HEK293 (cell line): ENCODE measurements around the gene MXI1.
A peak's percentile ranks its signal among the peaks of the same experiment; 100 is the strongest.

Experiments
- FEZF1 ChIP-seq: fragments of 450-650 bp; formaldehyde crosslinking; IDR thresholded peaks from 2 replicates; pipeline ENCODE4 v1.5.1; 2016; ENCODE audit warnings: missing biosample characterization, missing genetic modification characterization
- GFI1B ChIP-seq: fragments of 450-650 bp; formaldehyde crosslinking; IDR thresholded peaks from 2 replicates; pipeline ENCODE4 v1.5.1; 2016; ENCODE audit warnings: missing biosample characterization, missing genetic modification characterization
- SCRT2 ChIP-seq: fragments of 450-650 bp; formaldehyde crosslinking; IDR thresholded peaks from 2 replicates; pipeline ENCODE4 v1.5.1; 2016; ENCODE audit warnings: missing biosample characterization, missing genetic modification characterization
- SP7 ChIP-seq: fragments of 450-650 bp; formaldehyde crosslinking; IDR thresholded peaks from 2 replicates; pipeline ENCODE4 v1.5.1; 2016; ENCODE audit warnings: missing biosample characterization, missing genetic modification characterization
- YY2 ChIP-seq: fragments of 450-650 bp; formaldehyde crosslinking; IDR thresholded peaks from 2 replicates; pipeline ENCODE4 v1.5.1; 2016; ENCODE audit warnings: missing biosample characterization, missing genetic modification characterization
- ZNF292 ChIP-seq: fragments of 450-650 bp; formaldehyde crosslinking; IDR thresholded peaks from 2 replicates; pipeline ENCODE4 v1.5.1; 2016; ENCODE audit warnings: low read depth, missing biosample characterization, missing genetic modification characterization, borderline replicate concordance
- ZNF302 ChIP-seq: fragments of 450-650 bp; formaldehyde crosslinking; IDR thresholded peaks from 2 replicates; pipeline ENCODE4 v1.5.1; 2016; ENCODE audit warnings: missing biosample characterization, missing genetic modification characterization, low read depth
- ZNF394 ChIP-seq: fragments of 450-650 bp; formaldehyde crosslinking; IDR thresholded peaks from 2 replicates; pipeline ENCODE4 v1.5.1; 2016; ENCODE audit warnings: missing biosample characterization, missing genetic modification characterization, mild to moderate bottlenecking, moderate library complexity, borderline replicate concordance
- ZNF664 ChIP-seq: fragments of 450-650 bp; formaldehyde crosslinking; IDR thresholded peaks from 2 replicates; pipeline ENCODE4 v1.5.1; 2016; ENCODE audit warnings: missing biosample characterization, missing genetic modification characterization
- ZNF776 ChIP-seq: fragments of 450-650 bp; formaldehyde crosslinking; IDR thresholded peaks from 2 replicates; pipeline ENCODE4 v1.5.0; 2017; ENCODE audit warnings: missing biosample characterization, missing genetic modification characterization, borderline replicate concordance
- ZNF843 ChIP-seq: fragments of 450-650 bp; formaldehyde crosslinking; IDR thresholded peaks from 2 replicates; pipeline ENCODE4 v1.5.1; 2016; ENCODE audit warnings: missing biosample characterization, missing genetic modification characterization
- TF ChIP-seq, protein P1 (sequence below): fragments of 450-650 bp; formaldehyde crosslinking; IDR thresholded peaks from 2 replicates; pipeline ENCODE4 v1.5.1; 2016; ENCODE audit warnings: missing biosample characterization, missing genetic modification characterization
- TF ChIP-seq, protein P2 (sequence below): fragments of 450-650 bp; formaldehyde crosslinking; IDR thresholded peaks from 2 replicates; pipeline ENCODE4 v1.5.1; 2016; ENCODE audit warnings: missing biosample characterization, missing genetic modification characterization
- TF ChIP-seq, protein P3 (sequence below): fragments of 450-650 bp; formaldehyde crosslinking; IDR thresholded peaks from 2 replicates; pipeline ENCODE4 v1.5.1; 2017; ENCODE audit warnings: missing biosample characterization, missing genetic modification characterization
- TF ChIP-seq, protein P4 (sequence below): fragments of 450-650 bp; formaldehyde crosslinking; IDR thresholded peaks from 2 replicates; pipeline ENCODE4 v1.5.1; 2016; ENCODE audit warnings: missing biosample characterization, missing genetic modification characterization
- TF ChIP-seq, protein P5 (sequence below): fragments of 450-650 bp; formaldehyde crosslinking; IDR thresholded peaks from 2 replicates; pipeline ENCODE4 v1.5.0; 2017; ENCODE audit warnings: missing biosample characterization, missing genetic modification characterization, borderline replicate concordance
- TF ChIP-seq, protein P6 (sequence below): fragments of 450-650 bp; formaldehyde crosslinking; IDR thresholded peaks from 2 replicates; pipeline ENCODE4 v1.5.1; 2016; ENCODE audit warnings: missing biosample characterization, missing genetic modification characterization
- TF ChIP-seq, protein P7 (sequence below): IDR thresholded peaks from 2 replicates; pipeline ENCODE4 v1.6.1; 2011; ENCODE audit warnings: mild to moderate bottlenecking, low read depth, low read length, borderline replicate concordance
- TF ChIP-seq, protein P8 (sequence below): fragments of 450-650 bp; formaldehyde crosslinking; IDR thresholded peaks from 2 replicates; pipeline ENCODE4 v1.5.1; 2016; ENCODE audit warnings: missing biosample characterization, missing genetic modification characterization

MXI1 gene

DNA sequence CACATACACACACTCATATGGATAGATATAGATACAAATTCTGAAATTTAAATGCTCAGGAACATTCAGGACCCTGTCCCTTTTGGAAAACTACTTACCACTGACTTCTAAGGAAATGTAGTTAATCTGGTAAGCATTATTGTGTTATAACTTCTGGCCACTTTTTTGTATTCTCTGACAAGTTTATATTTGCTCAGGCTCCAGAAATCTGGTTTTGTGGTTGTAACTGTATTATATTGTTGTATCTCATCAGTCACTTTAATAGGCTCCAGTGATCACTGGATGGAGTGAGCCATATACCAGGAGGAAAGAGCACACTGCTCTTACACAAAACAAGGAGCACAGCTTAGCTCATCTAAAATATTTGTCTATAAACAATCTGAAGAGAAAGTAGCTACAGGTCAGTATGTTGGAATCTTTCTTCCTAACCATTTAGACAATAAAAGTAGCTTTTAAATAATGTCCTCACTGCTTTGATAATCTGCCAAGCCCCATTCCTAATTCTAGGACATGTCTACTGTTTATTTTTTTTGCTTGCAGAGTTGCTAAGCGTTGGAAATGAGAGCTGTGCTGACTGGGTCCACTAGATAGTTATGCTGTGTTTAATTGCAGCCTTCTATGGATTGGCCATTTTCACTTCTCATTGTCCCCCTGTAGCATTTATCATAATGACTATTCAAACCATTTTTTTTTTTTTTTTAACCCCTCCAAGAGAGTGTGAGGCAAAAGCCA, 53.5 kb downstream of the MXI1 start (continued):
- TF ChIP-seq, protein P1, sequence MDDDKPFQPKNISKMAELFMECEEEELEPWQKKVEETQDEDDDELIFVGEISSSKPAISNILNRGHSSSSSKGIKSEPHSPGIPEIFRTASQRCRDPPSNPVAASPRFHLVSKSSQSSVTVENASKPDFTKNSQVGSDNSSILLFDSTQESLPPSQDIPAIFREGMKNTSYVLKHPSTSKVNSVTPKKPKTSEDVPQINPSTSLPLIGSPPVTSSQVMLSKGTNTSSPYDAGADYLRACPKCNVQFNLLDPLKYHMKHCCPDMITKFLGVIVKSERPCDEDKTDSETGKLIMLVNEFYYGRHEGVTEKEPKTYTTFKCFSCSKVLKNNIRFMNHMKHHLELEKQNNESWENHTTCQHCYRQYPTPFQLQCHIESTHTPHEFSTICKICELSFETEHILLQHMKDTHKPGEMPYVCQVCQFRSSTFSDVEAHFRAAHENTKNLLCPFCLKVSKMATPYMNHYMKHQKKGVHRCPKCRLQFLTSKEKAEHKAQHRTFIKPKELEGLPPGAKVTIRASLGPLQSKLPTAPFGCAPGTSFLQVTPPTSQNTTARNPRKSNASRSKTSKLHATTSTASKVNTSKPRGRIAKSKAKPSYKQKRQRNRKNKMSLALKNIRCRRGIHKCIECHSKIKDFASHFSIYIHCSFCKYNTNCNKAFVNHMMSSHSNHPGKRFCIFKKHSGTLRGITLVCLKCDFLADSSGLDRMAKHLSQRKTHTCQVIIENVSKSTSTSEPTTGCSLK (tag by site-specific recombination): no peak
- TF ChIP-seq GFI1B (tag by site-specific recombination): no peak
- no peak for TF ChIP-seq ZNF292 (tag by site-specific recombination)
- TF ChIP-seq ZNF664: 0 out of 2 replicates have a peak, but pooled peaks have one; percentile 58
- no peak for TF ChIP-seq ZNF302 (tag by site-specific recombination)
- TF ChIP-seq, protein P2, sequence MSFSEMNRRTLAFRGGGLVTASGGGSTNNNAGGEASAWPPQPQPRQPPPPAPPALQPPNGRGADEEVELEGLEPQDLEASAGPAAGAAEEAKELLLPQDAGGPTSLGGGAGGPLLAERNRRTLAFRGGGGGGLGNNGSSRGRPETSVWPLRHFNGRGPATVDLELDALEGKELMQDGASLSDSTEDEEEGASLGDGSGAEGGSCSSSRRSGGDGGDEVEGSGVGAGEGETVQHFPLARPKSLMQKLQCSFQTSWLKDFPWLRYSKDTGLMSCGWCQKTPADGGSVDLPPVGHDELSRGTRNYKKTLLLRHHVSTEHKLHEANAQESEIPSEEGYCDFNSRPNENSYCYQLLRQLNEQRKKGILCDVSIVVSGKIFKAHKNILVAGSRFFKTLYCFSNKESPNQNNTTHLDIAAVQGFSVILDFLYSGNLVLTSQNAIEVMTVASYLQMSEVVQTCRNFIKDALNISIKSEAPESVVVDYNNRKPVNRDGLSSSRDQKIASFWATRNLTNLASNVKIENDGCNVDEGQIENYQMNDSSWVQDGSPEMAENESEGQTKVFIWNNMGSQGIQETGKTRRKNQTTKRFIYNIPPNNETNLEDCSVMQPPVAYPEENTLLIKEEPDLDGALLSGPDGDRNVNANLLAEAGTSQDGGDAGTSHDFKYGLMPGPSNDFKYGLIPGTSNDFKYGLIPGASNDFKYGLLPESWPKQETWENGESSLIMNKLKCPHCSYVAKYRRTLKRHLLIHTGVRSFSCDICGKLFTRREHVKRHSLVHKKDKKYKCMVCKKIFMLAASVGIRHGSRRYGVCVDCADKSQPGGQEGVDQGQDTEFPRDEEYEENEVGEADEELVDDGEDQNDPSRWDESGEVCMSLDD (tag by site-specific recombination): no peak
- TF ChIP-seq ZNF776 (tag by site-specific recombination): no peak
- peak; percentile 74 for TF ChIP-seq ZNF843 (tag by site-specific recombination)
- peak; percentile 88 for TF ChIP-seq SP7 (tag by site-specific recombination)
- TF ChIP-seq YY2 (tag by site-specific recombination): no peak
- peak; percentile 76 for TF ChIP-seq SCRT2 (tag by site-specific recombination)
- TF ChIP-seq, protein P3, sequence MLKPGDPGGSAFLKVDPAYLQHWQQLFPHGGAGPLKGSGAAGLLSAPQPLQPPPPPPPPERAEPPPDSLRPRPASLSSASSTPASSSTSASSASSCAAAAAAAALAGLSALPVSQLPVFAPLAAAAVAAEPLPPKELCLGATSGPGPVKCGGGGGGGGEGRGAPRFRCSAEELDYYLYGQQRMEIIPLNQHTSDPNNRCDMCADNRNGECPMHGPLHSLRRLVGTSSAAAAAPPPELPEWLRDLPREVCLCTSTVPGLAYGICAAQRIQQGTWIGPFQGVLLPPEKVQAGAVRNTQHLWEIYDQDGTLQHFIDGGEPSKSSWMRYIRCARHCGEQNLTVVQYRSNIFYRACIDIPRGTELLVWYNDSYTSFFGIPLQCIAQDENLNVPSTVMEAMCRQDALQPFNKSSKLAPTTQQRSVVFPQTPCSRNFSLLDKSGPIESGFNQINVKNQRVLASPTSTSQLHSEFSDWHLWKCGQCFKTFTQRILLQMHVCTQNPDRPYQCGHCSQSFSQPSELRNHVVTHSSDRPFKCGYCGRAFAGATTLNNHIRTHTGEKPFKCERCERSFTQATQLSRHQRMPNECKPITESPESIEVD (tag by site-specific recombination): peak; percentile 90
- TF ChIP-seq, protein P4, sequence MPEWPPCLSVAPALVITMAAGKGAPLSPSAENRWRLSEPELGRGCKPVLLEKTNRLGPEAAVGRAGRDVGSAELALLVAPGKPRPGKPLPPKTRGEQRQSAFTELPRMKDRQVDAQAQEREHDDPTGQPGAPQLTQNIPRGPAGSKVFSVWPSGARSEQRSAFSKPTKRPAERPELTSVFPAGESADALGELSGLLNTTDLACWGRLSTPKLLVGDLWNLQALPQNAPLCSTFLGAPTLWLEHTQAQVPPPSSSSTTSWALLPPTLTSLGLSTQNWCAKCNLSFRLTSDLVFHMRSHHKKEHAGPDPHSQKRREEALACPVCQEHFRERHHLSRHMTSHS (tag by site-specific recombination): no peak
- peak; percentile 16; the same call in 1 of the 2 replicates for TF ChIP-seq ZNF394 (tag by site-specific recombination)
- TF ChIP-seq, protein P5, sequence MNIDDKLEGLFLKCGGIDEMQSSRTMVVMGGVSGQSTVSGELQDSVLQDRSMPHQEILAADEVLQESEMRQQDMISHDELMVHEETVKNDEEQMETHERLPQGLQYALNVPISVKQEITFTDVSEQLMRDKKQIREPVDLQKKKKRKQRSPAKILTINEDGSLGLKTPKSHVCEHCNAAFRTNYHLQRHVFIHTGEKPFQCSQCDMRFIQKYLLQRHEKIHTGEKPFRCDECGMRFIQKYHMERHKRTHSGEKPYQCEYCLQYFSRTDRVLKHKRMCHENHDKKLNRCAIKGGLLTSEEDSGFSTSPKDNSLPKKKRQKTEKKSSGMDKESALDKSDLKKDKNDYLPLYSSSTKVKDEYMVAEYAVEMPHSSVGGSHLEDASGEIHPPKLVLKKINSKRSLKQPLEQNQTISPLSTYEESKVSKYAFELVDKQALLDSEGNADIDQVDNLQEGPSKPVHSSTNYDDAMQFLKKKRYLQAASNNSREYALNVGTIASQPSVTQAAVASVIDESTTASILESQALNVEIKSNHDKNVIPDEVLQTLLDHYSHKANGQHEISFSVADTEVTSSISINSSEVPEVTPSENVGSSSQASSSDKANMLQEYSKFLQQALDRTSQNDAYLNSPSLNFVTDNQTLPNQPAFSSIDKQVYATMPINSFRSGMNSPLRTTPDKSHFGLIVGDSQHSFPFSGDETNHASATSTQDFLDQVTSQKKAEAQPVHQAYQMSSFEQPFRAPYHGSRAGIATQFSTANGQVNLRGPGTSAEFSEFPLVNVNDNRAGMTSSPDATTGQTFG (tag by site-specific recombination): no peak
- TF ChIP-seq, protein P6, sequence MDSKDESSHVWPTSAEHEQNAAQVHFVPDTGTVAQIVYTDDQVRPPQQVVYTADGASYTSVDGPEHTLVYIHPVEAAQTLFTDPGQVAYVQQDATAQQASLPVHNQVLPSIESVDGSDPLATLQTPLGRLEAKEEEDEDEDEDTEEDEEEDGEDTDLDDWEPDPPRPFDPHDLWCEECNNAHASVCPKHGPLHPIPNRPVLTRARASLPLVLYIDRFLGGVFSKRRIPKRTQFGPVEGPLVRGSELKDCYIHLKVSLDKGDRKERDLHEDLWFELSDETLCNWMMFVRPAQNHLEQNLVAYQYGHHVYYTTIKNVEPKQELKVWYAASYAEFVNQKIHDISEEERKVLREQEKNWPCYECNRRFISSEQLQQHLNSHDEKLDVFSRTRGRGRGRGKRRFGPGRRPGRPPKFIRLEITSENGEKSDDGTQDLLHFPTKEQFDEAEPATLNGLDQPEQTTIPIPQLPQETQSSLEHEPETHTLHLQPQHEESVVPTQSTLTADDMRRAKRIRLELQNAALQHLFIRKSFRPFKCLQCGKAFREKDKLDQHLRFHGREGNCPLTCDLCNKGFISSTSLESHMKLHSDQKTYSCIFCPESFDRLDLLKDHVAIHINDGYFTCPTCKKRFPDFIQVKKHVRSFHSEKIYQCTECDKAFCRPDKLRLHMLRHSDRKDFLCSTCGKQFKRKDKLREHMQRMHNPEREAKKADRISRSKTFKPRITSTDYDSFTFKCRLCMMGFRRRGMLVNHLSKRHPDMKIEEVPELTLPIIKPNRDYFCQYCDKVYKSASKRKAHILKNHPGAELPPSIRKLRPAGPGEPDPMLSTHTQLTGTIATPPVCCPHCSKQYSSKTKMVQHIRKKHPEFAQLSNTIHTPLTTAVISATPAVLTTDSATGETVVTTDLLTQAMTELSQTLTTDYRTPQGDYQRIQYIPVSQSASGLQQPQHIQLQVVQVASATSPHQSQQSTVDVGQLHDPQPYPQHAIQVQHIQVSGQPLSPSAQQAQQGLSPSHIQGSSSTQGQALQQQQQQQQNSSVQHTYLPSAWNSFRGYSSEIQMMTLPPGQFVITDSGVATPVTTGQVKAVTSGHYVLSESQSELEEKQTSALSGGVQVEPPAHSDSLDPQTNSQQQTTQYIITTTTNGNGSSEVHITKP (tag by site-specific recombination): peak; percentile 44
- peak; percentile 79 for TF ChIP-seq FEZF1 (tag by site-specific recombination)
- TF ChIP-seq, protein P7, sequence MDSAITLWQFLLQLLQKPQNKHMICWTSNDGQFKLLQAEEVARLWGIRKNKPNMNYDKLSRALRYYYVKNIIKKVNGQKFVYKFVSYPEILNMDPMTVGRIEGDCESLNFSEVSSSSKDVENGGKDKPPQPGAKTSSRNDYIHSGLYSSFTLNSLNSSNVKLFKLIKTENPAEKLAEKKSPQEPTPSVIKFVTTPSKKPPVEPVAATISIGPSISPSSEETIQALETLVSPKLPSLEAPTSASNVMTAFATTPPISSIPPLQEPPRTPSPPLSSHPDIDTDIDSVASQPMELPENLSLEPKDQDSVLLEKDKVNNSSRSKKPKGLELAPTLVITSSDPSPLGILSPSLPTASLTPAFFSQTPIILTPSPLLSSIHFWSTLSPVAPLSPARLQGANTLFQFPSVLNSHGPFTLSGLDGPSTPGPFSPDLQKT: no peak
- TF ChIP-seq, protein P8, sequence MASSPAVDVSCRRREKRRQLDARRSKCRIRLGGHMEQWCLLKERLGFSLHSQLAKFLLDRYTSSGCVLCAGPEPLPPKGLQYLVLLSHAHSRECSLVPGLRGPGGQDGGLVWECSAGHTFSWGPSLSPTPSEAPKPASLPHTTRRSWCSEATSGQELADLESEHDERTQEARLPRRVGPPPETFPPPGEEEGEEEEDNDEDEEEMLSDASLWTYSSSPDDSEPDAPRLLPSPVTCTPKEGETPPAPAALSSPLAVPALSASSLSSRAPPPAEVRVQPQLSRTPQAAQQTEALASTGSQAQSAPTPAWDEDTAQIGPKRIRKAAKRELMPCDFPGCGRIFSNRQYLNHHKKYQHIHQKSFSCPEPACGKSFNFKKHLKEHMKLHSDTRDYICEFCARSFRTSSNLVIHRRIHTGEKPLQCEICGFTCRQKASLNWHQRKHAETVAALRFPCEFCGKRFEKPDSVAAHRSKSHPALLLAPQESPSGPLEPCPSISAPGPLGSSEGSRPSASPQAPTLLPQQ (tag by site-specific recombination): peak; percentile 83
